ENCODE measurements around the gene STMND1.
"Not testable (repeated sequence)": the region's sequence is repeated elsewhere in the genome, so short reads cannot be mapped to it uniquely, and the experiment has no call there.

STMND1 gene

DNA sequence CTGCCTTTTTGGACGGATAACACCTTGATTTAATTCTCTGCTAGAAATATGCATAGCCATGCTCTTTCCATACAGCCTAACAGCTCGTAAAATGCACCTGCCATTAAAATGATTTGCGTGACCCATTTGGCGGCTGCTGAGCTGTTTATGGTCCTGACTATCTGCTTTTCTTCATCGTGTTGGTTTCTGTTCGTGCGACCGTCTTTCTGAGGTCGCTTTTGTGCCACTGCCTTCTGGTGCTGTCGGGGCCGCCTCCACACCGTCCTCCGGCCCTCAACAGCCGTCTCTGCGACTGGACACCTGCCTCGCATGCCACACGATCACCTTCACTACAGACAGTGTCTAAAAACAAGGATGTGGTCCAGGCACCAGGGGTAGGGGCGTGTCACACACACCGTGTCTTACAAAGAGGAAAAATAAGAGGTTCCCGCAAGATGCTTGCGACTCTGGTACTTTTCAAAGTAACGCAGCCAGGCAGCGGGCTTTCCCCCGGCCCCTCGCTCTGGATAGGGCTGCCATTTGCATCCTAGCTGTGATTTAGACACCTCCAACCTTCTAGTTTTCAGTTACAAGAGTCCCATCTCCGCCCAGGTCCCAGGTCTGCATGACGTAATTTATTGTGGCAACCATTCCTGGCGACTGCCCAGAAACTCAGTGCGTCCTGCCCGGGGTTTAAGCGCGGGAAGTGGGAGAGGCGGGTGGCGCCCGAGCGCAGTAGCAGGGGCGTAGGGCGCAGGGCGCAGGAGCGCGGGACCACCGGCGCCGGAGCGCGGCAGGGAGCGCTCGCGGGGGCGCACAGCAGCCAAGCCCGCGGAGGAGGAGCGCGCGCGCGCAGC, at the start of gene STMND1:
Gene STMND1, plus strand, starts transcription at position 629 of the 836 bp plus-strand sequence. CDS start 208 bp downstream, outside the sequence.
- peak; percentile 57 for DNase-seq

DNA sequence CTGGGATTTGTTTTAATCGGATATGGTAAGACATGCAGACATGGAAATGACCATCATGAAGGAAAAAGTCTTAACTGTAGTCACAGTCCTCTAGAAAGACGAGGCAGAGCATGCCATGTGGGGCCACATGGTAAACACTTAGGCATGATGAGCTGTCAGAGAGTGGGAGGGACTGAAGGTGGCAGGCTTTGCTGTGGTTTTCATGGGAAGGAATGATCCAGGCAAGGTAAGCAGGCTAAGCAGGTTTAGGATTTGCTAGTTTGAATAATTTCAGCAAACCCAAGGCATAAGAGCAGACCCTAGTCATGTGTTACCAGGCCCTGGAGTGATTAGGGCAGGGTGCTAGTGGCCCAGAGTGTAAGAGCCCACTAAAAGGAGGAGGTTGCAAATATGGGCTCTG, 47.2 kb upstream of the STMND1 start:
- no peak for DNase-seq

DNA sequence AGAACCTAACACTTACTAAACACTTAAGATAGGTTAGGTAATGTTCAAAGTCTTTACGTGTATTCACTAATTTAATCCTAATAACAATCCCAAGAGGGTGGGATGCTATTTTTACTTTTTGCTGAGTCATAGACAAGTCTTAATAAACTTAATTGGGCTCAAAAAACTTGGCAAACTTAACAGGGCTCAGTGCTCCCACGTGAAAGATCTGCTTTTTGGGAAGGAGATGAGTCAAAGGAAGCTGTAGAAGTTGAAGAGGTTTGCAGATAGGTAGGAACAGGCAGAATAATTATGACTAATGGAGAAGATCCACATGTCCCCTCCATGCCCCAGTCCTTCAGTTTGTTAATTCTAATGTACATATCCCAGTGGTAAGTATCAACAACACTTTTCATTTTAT, 44.5 kb upstream of the STMND1 start:
- DNase-seq = no peak

GRCh38 chr6:17058550-17058949, 43.3 kb upstream of the STMND1 start:
- DNase-seq = no peak

GRCh38 chr6:17059022-17059421, 42.8 kb upstream of the STMND1 start:
- DNase-seq = no peak

DNA sequence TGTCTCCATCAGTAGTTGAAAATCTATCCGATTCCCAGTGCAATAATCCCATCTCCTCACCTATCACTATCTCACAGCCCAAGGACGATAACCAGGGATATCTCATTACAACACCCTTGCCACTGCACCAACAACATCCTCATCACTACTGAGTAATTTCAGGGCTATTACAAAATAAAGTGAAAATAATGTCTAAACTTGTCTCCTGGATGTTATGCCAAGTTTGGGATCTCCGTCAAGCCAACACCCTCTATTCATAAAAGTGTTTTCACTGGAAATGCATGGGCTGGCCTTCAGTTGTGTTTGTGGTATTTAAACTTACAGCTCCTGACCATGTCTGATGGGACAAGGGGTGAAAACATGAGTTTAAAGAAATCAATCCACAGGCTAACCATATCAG, 42.0 kb upstream of the STMND1 start:
- no peak for DNase-seq

DNA sequence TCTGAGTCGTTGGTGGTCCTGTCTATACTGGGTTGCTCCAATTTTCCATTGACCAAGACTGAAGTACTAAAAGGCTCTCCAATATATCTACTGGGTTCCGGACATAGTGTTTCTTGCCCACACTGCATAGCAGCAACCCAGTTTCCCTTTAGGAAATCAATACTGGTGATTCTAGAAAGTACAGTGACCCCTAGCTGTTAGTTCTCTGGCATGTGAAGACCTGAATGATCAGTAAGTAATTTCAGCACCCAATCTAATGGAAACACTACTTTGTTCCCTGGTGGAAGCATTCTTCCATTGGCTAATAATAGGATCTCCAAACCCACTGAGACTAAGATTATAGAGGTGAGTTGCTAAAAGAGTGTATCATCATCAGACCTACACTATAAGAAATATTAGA, 40.8 kb upstream of the STMND1 start:
- no peak for DNase-seq

DNA sequence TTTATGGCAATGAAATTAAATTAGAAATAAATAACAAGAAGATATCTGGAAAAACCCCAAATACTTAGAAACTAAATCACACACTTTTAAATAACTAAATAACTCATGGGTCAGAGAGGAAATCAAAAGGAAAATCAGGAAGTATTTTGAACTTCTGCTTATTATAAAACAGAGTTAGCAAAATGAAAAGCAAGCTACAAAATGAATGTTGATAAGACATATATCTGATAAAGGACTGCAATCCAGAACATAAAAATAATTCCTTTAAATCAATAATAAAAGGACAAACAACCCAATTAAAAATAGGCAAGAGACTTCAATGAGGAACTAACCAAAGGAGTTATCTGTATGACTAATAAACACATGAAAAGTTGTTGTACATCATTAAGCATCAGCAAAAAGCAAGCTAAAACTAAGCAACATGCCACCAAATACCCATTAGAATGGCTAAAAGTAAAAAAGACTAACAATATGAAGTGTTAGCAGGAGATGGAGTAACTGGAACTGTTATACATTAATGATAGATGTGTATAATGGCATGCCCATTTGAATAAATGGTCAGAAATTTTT, 38.9 kb upstream of the STMND1 start:
- no peak for DNase-seq

DNA sequence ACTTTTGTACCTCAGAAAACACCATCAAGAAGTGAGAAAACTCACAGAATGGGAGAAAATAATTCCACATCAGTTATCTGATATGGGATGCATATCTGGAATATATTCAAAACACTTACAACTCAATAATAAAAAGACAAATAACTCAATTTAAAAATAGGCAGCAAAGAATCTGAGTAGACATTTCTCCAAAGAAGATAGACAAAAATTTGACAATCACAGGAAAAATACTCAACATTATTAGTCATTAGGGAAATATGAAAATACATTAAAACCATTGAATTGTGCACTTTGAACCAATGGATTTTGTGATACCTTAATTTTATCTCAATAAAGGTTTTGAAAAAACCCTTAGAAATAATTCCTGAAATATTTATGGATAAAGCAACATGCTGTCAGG, 36.9 kb upstream of the STMND1 start:
- no peak for DNase-seq

DNA sequence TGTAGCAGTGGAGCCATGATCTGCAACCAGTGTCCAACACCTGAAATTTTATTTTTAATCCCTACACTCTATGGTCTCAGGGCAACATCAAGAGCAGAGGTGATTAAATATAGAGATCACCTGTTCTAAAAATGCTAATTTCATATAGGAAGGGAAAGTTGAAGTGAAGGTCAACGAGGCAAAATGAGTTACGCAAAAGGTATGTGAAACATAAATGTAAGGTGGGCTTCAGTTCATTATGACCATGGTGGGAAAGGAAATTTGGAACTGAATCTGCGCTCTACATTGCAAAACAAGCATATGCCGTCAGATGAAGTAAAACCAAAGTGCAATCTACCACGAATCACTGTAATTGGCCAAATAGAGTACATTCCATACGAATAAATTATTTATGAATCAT, 35.2 kb upstream of the STMND1 start:
- no peak for DNase-seq

DNA sequence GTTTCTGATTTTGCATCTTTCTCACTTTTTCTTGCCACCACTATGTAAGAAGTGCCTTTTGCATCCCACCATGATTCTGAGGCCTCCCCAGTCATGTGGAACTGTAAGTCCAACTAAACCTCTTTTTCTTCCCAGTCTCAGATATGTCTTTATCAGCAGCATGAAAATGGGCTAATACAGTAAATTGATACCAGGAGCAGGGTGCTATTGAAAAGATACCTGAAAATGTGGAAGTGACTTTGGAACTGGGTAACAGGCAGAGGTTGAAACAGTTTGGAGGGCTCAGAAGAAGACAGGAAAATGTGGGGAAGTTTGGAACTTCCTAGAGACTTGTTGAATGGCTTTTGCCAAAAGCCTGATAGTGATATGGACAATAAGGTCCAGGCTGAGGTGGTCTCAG, 32.9 kb upstream of the STMND1 start:
- DNase-seq = not testable (repeated sequence)

DNA sequence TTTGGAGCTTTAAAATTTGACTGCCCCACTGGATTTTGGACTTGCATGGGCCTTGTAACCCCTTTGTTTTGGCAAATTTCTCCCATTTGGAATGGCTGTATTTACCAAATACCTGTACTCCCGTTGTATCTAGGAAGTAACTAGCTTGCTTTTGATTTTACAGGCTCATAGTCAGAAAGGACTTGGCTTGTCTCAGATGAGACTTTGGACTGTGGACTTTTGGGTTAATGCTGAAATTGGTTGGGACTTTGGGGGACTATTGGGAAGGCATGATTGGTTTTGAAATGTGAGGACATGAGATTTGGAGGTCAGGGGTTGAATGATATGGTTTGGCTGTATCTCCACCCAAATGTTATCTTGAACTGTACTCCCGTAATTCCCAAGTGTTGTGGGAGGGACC, 31.4 kb upstream of the STMND1 start:
- DNase-seq = not testable (repeated sequence)

GRCh38 chr6:17073596-17073995, 28.3 kb upstream of the STMND1 start:
- DNase-seq = not testable (repeated sequence)

GRCh38 chr6:17081273-17081672, 20.6 kb upstream of the STMND1 start:
- no peak for DNase-seq

- DNase-seq = no peak
Observed at GRCh38 chr6:17081860-17082508, 19.9 kb upstream of the STMND1 start.

DNA sequence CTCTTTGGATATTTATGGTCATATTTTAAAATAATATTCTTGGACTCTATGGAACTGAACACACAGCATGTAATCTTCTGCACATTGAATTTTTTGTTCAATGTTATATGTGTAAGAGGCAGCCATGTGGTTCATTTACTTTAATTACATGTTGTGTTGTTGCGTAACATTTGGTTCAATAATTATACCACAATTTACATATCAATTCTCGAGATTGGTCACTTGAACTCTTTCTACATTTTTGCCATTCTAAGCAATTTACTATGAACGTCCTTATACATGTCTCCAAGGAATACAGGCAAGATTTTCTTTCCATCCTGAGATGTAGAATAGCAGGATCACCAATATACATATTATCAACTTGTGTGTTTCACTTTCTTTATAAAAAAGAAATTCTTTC, 18.5 kb upstream of the STMND1 start:
- no peak for DNase-seq

DNA sequence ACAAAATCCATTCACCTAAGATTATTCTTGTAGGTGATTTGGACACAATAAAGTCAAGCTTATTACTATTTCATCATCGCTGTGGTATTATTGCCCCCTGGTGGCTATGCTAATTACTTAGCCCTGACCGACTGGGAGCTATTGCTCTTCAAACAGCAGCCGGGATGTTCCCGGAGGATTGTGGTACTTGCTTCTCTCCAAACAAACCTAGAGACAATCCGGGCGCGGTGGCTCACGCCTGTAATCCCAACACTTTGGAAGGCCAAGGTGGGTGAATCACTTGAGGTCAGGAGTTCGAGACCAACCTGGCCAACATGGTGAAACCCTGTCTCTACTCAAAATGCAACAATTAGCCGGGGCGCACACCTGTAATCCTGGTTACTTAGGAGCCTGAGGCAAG, 15.4 kb upstream of the STMND1 start:
- peak; percentile 42 for DNase-seq

DNA sequence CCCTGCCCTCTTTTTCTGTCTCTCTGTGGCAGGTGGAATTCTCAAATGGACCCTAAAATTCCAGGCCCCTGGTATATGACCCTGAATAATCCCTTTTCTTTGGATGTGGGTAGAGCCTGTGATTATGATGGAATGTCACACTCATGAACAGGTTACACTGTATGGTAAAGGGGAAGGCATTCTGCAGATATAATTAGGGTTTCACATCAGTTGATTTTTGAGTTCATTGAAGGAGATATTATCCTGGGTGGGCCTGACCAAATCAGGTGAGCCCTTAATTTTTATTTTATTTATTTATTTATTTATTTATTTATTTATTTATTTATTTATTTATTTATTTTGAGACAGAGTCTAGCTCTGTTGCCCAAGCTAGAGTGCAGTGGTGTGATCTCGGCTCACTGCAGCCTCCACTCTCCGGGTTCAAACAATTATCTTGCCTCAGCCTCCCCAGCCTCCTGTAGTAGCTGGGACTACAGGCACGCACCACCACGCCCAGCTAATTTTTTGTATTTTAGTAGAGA, 13.7 kb upstream of the STMND1 start:
- no peak for DNase-seq

- DNase-seq = no peak
Observed at GRCh38 chr6:17091122-17091521, 10.7 kb upstream of the STMND1 start.

- no peak for DNase-seq
Observed at GRCh38 chr6:17093686-17094085, 8.2 kb upstream of the STMND1 start.

GRCh38 chr6:17096096-17096495, 5.8 kb upstream of the STMND1 start:
- no peak for DNase-seq

DNA sequence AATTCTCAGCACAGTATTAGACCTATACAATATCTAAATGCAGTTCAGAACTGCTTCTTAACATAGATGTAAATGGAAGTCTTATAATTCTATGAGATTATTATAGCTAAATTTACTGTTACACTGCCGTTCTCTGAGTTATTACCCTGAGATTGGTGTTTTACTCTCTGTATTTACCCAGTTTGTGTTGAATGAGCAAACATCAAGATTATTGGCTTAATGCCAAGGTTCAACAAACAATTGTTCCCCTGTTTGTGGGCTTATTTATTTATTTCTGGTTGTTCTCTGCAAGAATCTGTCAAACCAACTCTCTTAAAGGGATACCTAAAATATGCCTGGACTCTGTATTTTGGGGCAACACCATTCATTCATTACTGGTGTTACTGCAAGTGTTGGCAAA, 5.2 kb upstream of the STMND1 start:
- DNase-seq = peak; percentile 62

GRCh38 chr6:17097982-17098381, 3.9 kb upstream of the STMND1 start:
- DNase-seq = no peak

DNA sequence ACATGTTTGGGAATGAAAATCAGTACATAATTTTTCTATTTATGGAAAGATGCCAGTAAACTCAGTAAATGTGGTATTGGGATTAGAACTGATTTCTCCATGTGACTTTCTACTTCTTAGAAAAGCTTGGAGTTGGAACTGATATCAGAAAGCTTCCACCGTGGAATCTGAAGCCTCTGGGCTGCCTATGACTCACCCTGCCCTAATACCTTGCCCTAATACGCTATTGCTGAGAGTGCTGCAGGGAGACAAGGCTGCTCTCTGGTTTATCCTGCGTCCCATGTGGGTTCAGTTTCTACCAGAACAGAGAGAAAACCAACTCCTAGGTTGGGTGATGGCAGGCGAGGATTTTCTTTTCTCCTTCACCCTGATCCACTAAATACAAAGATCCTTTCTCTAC, 3.3 kb upstream of the STMND1 start:
- DNase-seq = no peak
